KMS-11 (cell line): ENCODE results near the gene NOP16.

Experiments
- H2AFZ ChIP-seq: fragments of 200-600 bp; sonication (generic); 2 replicates; pipeline ENCODE4 v1.6.1; 2016; ENCODE audit warnings: antibody characterized with exemption, mixed run types, low read depth
- H3K27ac ChIP-seq: fragments of 200-600 bp; sonication (generic); 2 replicates; pipeline ENCODE4 v1.6.1; 2016; ENCODE audit warnings: mild to moderate bottlenecking, mixed run types
- H3K27me3 ChIP-seq: fragments of 200-600 bp; sonication (generic); 2 replicates; pipeline ENCODE4 v1.6.1; 2017; ENCODE audit warnings: mild to moderate bottlenecking, low read depth, mixed run types, moderate library complexity; ENCODE audit not compliant: insufficient read depth
- H3K36me3 ChIP-seq: fragments of 200-600 bp; sonication (generic); 2 replicates; pipeline ENCODE4 v1.6.1; 2017; ENCODE audit warnings: mild to moderate bottlenecking, mixed run types; ENCODE audit not compliant: insufficient read depth
- H3K4me1 ChIP-seq: fragments of 200-600 bp; sonication (generic); 2 replicates; pipeline ENCODE4 v1.6.1; 2016; ENCODE audit warnings: mild to moderate bottlenecking, low read depth, mixed run types; ENCODE audit not compliant: poor library complexity, severe bottlenecking
- H3K4me2 ChIP-seq: fragments of 200-600 bp; sonication (generic); 2 replicates; pipeline ENCODE4 v1.7.0; 2016; ENCODE audit warnings: mild to moderate bottlenecking, mixed run types
- H3K4me3 ChIP-seq: fragments of 200-600 bp; sonication (generic); IDR thresholded peaks from 2 replicates; pipeline ENCODE4 v1.6.1; 2017; ENCODE audit warnings: low read depth, low read length, mixed read lengths; ENCODE audit not compliant: insufficient read depth
- H3K79me2 ChIP-seq: fragments of 200-600 bp; sonication (generic); 2 replicates; pipeline ENCODE4 v1.6.1; 2016; ENCODE audit warnings: low read depth, mixed run types; ENCODE audit not compliant: insufficient read depth
- H3K9ac ChIP-seq: fragments of 200-600 bp; sonication (generic); 2 replicates; pipeline ENCODE4 v1.6.1; 2016; ENCODE audit warnings: mild to moderate bottlenecking, mixed run types
- H4K20me1 ChIP-seq: fragments of 200-600 bp; sonication (generic); 2 replicates; pipeline ENCODE4 v1.6.1; 2016; ENCODE audit warnings: mild to moderate bottlenecking, mixed run types; ENCODE audit not compliant: insufficient read depth
- TF ChIP-seq, protein P1 (sequence below): fragments of 200-600 bp; sonication (generic); conservative IDR thresholded peaks from 2 replicates; pipeline ENCODE4 v1.6.1; 2017; ENCODE audit warnings: low read depth, mild to moderate bottlenecking, antibody characterized with exemption, low read length, moderate library complexity, mixed read lengths

NOP16 gene

DNA sequence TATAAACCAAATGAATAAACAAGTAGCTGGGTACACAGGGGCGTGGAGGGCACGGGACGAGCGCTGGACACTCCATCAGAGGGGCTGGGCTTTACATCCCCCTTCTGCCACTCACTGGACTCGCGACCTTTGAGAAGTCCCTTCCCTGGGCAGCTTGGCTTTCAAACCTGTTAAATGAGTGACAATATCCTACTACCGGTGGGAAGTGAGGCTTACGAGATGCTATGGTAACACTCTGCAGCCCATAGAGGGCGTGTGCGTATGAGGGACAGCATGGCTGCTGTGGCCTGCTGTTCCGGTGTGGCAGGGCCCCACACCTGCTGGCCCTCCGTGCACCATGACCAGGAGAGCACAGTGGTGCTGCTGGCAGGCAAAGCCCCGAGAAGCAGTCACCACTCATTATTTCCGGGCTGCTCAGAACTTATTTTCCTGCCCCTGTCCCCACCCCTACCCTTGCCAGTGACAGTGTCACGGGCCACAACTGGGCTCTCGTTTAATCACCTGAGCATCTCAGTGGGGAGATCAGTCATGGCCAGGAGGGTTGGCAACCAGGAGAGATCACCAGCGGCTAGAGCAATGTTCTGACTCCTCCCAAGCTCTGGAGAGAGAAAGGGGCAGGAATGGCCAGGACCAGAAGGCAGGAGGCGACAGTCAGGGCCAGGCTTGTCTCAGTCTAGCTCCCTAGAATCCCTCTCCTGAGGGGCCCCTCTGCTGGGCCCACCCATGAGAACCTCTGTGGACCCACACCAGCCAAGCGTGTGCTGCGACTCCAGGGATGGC is 17.4 kb upstream of the NOP16 start:
- no peaks in the 10 kb centered on the region for H3K36me3 ChIP-seq

DNA sequence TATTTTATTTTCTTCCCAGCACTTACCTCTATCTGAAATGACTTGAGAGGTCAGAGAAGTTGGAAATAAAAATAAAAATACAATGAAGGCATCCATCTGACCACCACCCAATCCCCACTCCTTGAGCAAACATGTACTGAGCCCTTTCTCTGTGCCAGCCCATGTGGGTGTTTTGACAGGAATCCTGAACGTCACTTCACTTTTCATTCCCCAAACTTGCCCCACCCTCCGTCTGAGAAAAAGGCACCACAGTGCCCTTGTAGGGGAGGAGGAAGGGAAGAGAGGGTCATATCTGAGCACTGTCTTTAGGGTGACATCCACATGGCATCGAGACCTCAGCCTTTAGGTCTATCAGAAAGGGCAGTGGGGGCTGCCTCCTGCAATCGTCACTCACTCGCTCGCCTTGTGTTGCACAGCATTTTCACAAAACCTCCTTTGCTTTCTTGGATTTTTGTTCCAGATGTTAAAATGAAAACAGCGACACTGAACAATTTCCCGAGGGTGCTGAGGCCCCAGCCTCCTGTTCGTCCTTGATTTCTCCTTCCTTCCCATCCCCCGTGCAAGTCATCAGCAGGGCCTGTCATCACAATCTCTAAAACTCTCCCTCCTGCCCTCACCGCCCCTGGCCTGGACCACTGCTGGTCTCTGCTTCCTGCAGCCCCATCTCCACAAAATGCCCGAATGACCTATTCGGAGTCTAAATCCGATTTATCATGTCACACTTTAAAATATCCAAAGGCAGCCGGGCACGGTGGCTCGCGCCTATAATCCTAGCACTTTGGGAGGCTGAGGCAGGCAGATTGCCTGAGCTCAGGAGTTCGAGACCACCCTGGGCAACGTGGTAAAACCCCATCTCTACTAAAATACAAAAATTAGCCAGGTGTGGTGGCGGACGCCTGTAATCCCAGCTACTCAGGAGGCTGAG is 13.1 kb upstream of the NOP16 start:
- Histone ChIP-seq H3K79me2 (no peaks in the 10 kb centered on the region), H3K9ac (no peak overlapping the region), H3K36me3 (no peaks in the 10 kb centered on the region), H3K4me2 (no peak overlapping the region), H3K4me3 (no peak overlapping the region), H4K20me1 (no peaks in the 10 kb centered on the region), H3K4me1 (peaks cover 18% of the 10 kb centered on the region), H2AFZ (no peak overlapping the region), H3K27me3 (no peaks in the 10 kb centered on the region), H3K27ac (no peak overlapping the region)
- TF ChIP-seq, protein P1, sequence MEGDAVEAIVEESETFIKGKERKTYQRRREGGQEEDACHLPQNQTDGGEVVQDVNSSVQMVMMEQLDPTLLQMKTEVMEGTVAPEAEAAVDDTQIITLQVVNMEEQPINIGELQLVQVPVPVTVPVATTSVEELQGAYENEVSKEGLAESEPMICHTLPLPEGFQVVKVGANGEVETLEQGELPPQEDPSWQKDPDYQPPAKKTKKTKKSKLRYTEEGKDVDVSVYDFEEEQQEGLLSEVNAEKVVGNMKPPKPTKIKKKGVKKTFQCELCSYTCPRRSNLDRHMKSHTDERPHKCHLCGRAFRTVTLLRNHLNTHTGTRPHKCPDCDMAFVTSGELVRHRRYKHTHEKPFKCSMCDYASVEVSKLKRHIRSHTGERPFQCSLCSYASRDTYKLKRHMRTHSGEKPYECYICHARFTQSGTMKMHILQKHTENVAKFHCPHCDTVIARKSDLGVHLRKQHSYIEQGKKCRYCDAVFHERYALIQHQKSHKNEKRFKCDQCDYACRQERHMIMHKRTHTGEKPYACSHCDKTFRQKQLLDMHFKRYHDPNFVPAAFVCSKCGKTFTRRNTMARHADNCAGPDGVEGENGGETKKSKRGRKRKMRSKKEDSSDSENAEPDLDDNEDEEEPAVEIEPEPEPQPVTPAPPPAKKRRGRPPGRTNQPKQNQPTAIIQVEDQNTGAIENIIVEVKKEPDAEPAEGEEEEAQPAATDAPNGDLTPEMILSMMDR: no peak

More for the DNA sequence above, 17.4 kb upstream of the NOP16 start:
- Histone ChIP-seq H3K9ac (0 out of 2 replicates have a peak overlapping the region, but pooled peaks have one; percentile 25), H3K4me1 (peaks cover 45% of the 10 kb centered on the region), H2AFZ (no peak overlapping the region), H3K27me3 (no peaks in the 10 kb centered on the region), H3K79me2 (no peaks in the 10 kb centered on the region), H3K4me3 (no peak overlapping the region), H4K20me1 (no peaks in the 10 kb centered on the region), H3K4me2 (peak overlapping the region; percentile 63), H3K27ac (peak overlapping the region; percentile 94)
- TF ChIP-seq, protein P1: no peak

DNA sequence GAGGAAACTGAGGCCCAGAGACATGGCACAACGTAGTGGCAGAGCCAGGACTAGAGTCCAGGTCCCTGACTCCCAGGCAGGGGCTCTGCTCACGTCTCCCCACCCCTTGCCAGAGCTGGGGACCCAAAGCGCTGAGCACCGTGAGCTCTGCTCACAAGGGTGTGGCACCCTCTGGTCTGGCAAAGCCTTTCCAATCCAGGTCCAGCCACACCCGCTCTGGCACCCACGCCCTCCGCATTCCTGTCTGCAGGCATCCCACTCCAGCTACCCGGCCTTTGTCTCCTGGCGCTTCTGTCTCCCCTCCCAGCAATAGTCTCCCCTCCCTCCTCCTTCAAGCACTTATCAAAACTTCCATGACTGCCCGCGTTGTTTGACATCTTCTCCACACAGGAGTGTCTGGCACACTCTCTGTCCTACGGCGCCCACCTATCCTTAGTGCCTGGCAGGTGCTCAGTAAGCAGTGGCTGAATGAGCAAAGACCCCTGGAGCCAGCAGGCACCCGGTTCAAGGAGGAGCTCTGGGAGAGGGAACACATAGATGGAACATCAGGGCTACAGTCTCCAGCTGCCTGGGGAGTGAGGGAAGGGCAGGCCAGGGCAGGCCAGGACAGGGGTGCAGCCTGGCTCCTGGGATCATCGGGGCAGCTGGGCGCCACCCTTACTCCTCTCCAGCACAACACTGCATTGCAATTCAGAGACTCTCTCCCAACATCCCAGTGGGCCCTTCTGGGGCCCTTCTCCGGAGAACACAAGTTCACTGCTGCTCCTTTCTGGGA is 12.2 kb upstream of the NOP16 start:
- no peaks in the 10 kb centered on the region for H3K36me3 ChIP-seq
- no peak overlapping the region for H2AFZ ChIP-seq
- TF ChIP-seq, protein P1: no peak
- no peak overlapping the region for H3K4me3 ChIP-seq
- H4K20me1 ChIP-seq: no peaks in the 10 kb centered on the region
- no peak overlapping the region for H3K9ac ChIP-seq
- H3K27me3 ChIP-seq: no peaks in the 10 kb centered on the region
- H3K4me1 ChIP-seq: peaks cover 17% of the 10 kb centered on the region
- no peak overlapping the region for H3K27ac ChIP-seq
- H3K4me2 ChIP-seq: no peak overlapping the region
- H3K79me2 ChIP-seq: no peaks in the 10 kb centered on the region

DNA sequence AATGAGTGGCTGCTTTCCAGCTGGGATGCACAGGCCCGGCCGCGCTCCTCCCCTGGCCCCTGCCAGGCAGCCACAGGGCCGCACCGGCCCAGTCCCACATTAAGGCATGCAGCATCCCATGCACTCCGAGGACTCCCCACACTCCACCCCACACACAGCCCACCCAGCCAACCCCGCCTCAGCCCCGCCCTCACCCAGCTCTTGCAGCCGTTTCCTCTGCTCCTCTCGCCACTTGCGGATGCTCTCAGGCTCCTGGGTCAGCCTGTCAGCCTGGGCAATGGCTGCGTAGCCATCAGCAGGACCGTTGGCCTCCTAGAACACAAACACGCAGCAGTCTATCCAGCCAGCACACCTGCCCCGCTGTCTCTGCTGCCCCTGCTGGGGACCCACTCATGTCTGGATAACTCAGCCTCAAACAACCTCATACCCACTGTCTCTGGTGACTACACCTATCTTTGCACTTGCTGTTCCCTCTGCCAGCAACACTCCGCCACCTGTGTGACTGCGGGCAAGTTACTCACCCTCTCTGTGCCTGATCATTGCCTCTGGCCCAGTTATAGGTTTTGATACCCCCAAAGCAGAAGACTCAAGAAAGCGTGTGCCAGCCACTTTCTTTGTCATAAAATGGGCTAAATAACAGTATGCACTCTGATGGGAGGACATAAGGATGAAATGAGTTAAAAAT is 9.5 kb upstream of the NOP16 start:
- Histone ChIP-seq H3K4me1 (peaks cover 14% of the 10 kb centered on the region), H4K20me1 (no peaks in the 10 kb centered on the region), H2AFZ (no peak overlapping the region), H3K9ac (no peak overlapping the region), H3K79me2 (no peaks in the 10 kb centered on the region), H3K4me3 (no peak overlapping the region), H3K27ac (no peak overlapping the region), H3K27me3 (no peaks in the 10 kb centered on the region), H3K36me3 (no peaks in the 10 kb centered on the region), H3K4me2 (no peak overlapping the region)
- TF ChIP-seq, protein P1: no peak
